Loucy (cell line): ENCODE data around the gene EIF2S3.

Experiments
- CTCF ChIP-seq: fragments of 200-600 bp; sonication (generic); conservative IDR thresholded peaks from 2 replicates; pipeline ENCODE4 v1.5.1; 2014; ENCODE audit warnings: mild to moderate bottlenecking, antibody characterized with exemption, low read length
- EZH2phosphoT487 ChIP-seq: fragments of 200-600 bp; IDR thresholded peaks from 2 replicates; pipeline ENCODE4 v1.6.1; 2018; ENCODE audit warnings: antibody characterized with exemption, mild to moderate bottlenecking, moderate library complexity, borderline replicate concordance

DNA sequence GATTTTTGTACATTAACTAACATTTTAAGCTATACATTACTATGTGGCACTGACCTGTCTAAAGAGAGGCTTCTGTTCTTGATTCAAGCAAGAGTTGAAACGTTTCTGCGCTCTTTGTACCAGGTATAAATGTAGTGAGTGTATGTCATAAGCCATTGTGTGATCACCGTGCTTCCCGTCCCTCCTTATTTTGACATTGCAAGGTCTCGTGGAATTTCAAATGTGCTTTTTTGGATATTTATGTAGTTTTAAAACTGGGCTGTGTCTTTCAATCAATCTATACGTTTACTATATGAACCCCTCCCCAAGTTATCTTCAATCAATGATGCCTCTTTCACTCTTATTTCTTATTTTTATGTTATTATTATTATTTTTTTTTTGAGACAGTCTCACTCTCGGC, 27.7 kb upstream of the EIF2S3 start, which contains the start of gene KLHL15:
- TF ChIP-seq CTCF, result no peak
- no peak for TF ChIP-seq EZH2phosphoT487
